Measurements from ENCODE around the gene SARS1.

SARS1 gene

DNA sequence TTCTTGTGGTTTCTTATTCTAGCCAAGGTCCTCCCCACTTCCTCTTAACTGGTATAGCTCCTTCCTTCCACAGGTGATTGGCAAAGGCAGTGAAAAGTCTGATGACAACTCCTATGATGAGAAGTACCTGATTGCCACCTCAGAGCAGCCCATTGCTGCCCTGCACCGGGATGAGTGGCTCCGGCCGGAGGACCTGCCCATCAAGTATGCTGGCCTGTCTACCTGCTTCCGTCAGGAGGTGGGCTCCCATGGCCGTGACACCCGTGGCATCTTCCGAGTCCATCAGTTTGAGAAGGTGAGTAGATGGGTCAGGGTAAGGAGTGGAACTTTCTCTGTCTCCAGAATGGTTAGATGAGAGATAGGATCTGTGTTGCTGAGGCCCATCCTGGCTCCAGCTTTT, 21.4 kb downstream of the SARS1 start:
- Histone ChIP-seq H3K27me3 (ENCODE audit: insufficient read depth, poor library complexity, severe bottlenecking) (no peaks in the 10 kb centered on the region), H3K4me3 (replicated peaks; ENCODE audit: insufficient read depth, low read length) (no peak overlapping the region), H3K27ac (replicated peaks) (no peak overlapping the region)
- no peak for DNase-seq (ENCODE audit: low read depth in 1 of 2, low spot score in 1 of 2)
- no peak for TF ChIP-seq GABPA (IDR thresholded peaks at IDR 0.05; ENCODE audit: low read depth)
- no peak for TF ChIP-seq POLR2AphosphoS5 (IDR thresholded peaks at IDR 0.05; ENCODE audit: low read depth)
- peak; percentile 49; the same call in 1 of the 2 replicates for TF ChIP-seq SPI1 (IDR thresholded peaks at IDR 0.05; ENCODE audit: borderline replicate concordance, low read depth)
- TF ChIP-seq, protein P1, sequence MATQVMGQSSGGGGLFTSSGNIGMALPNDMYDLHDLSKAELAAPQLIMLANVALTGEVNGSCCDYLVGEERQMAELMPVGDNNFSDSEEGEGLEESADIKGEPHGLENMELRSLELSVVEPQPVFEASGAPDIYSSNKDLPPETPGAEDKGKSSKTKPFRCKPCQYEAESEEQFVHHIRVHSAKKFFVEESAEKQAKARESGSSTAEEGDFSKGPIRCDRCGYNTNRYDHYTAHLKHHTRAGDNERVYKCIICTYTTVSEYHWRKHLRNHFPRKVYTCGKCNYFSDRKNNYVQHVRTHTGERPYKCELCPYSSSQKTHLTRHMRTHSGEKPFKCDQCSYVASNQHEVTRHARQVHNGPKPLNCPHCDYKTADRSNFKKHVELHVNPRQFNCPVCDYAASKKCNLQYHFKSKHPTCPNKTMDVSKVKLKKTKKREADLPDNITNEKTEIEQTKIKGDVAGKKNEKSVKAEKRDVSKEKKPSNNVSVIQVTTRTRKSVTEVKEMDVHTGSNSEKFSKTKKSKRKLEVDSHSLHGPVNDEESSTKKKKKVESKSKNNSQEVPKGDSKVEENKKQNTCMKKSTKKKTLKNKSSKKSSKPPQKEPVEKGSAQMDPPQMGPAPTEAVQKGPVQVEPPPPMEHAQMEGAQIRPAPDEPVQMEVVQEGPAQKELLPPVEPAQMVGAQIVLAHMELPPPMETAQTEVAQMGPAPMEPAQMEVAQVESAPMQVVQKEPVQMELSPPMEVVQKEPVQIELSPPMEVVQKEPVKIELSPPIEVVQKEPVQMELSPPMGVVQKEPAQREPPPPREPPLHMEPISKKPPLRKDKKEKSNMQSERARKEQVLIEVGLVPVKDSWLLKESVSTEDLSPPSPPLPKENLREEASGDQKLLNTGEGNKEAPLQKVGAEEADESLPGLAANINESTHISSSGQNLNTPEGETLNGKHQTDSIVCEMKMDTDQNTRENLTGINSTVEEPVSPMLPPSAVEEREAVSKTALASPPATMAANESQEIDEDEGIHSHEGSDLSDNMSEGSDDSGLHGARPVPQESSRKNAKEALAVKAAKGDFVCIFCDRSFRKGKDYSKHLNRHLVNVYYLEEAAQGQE (IDR thresholded peaks at IDR 0.05; ENCODE audit: insufficient replicate concordance, low read depth), result no peak

DNA sequence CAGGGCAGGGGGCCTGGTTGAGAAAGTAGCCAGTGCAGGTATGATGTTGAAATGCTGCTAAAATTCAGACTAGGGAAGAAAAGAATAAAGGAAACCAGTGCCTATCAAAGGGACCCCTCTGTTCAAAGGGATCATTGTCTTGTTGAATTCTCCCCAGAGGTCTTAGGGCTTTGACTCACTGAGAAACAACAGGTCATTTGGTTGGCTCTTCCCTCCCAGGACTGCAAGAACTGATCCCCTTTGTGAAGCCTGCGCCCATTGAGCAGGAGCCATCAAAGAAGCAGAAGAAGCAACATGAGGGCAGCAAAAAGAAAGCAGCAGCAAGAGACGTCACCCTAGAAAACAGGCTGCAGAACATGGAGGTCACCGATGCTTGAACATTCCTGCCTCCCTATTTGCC, 23.8 kb downstream of the SARS1 start:
- Histone ChIP-seq H3K27me3 (ENCODE audit: insufficient read depth, poor library complexity, severe bottlenecking) (no peaks in the 10 kb centered on the region), H3K4me3 (replicated peaks; ENCODE audit: insufficient read depth, low read length) (no peak overlapping the region), H3K27ac (replicated peaks) (no peak overlapping the region)
- DNase-seq (ENCODE audit: low read depth in 1 of 2, low spot score in 1 of 2), result no peak
- TF ChIP-seq SPI1 (IDR thresholded peaks at IDR 0.05; ENCODE audit: borderline replicate concordance, low read depth) (no peak), POLR2AphosphoS5 (IDR thresholded peaks at IDR 0.05; ENCODE audit: low read depth) (no peak), GABPA (IDR thresholded peaks at IDR 0.05; ENCODE audit: low read depth) (no peak)
- TF ChIP-seq, protein P2, sequence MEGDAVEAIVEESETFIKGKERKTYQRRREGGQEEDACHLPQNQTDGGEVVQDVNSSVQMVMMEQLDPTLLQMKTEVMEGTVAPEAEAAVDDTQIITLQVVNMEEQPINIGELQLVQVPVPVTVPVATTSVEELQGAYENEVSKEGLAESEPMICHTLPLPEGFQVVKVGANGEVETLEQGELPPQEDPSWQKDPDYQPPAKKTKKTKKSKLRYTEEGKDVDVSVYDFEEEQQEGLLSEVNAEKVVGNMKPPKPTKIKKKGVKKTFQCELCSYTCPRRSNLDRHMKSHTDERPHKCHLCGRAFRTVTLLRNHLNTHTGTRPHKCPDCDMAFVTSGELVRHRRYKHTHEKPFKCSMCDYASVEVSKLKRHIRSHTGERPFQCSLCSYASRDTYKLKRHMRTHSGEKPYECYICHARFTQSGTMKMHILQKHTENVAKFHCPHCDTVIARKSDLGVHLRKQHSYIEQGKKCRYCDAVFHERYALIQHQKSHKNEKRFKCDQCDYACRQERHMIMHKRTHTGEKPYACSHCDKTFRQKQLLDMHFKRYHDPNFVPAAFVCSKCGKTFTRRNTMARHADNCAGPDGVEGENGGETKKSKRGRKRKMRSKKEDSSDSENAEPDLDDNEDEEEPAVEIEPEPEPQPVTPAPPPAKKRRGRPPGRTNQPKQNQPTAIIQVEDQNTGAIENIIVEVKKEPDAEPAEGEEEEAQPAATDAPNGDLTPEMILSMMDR (IDR thresholded peaks at IDR 0.05; ENCODE audit: insufficient read depth, low read length), result no peak
- TF ChIP-seq, protein P1 (IDR thresholded peaks at IDR 0.05; ENCODE audit: insufficient replicate concordance, low read depth), result no peak

DNA sequence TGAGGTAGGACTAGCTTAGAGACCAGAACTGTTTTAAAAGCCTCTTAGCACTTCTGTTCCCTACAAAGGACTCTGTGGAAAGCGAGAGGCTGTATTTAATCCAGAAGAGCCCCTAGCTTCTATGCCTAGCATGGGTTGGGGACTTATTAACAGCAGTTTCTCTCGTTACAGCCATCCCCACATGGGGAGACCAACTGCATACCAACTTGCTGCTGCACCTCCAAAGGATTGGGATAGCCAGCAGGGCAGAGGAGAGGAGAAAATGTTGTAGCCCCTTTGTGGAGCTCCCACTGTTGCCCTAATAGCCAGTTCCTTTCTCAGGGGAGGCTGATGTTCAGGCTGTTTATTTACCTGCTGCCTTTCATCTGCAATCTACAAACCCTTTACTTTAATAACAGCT, 24.7 kb downstream of the SARS1 start:
- TF ChIP-seq, protein P2 (IDR thresholded peaks at IDR 0.05; ENCODE audit: insufficient read depth, low read length), result no peak
- TF ChIP-seq SPI1 (IDR thresholded peaks at IDR 0.05; ENCODE audit: borderline replicate concordance, low read depth) (no peak), POLR2AphosphoS5 (IDR thresholded peaks at IDR 0.05; ENCODE audit: low read depth) (no peak), GABPA (IDR thresholded peaks at IDR 0.05; ENCODE audit: low read depth) (no peak)
- TF ChIP-seq, protein P1 (IDR thresholded peaks at IDR 0.05; ENCODE audit: insufficient replicate concordance, low read depth), result no peak
- Histone ChIP-seq H3K4me3 (replicated peaks; ENCODE audit: insufficient read depth, low read length) (no peak overlapping the region), H3K27ac (replicated peaks) (no peak overlapping the region), H3K27me3 (ENCODE audit: insufficient read depth, poor library complexity, severe bottlenecking) (no peaks in the 10 kb centered on the region)
- no peak for DNase-seq (ENCODE audit: low read depth in 1 of 2, low spot score in 1 of 2)

Data from HL-60 (cell line).